ELR (cell line): ENCODE results near the gene CACNA1G.

ENCODE experiments used
- DNase-seq: peaks from one replicate; pipeline ENCODE4 v3.0.0-alpha.2; 2015; ENCODE audit warnings: low read depth

CACNA1G gene

DNA sequence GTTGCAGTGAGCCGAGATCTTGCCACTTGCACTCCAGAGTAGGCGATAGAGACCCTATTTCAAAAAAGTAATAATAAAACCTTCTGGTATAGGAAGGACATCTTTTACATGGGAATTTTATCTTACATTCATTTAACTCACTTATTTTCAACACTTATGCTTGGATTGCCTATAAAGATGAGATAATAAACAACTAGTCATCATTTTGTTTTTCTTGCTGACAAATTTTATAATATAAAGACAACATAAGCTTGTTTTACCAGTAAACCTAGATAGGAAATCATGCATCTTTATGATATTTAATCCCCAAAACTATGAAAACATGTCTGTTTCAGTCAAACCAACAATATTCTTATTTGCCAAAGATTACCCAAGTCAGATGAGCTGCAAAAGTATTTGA lies 91.1 kb downstream of the CACNA1G start:
- DNase-seq = no peak

- no peak for DNase-seq
These were observed 93.2 kb downstream of the CACNA1G start for GRCh38 chr17:50653738-50654137.

DNA sequence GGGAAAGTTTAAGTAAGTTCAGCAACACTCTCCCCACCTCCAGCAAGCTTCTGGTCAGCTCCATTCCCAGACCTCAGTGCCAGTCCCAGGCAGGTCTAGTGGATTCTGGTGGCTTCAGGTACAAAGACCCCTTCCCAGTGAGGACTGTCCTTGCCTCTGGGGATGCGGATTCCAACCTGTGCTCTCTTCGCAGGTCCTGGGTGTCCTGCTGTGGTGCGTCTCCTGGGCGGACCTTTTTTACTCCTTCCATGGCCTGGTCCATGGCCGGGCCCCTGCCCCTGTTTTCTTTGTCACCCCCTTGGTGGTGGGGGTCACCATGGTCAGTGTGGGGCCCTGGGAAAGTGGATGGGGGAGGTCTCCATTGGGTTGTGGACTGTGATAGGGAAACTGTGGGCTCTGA lies 96.0 kb downstream of the CACNA1G start:
- no peak for DNase-seq

DNA sequence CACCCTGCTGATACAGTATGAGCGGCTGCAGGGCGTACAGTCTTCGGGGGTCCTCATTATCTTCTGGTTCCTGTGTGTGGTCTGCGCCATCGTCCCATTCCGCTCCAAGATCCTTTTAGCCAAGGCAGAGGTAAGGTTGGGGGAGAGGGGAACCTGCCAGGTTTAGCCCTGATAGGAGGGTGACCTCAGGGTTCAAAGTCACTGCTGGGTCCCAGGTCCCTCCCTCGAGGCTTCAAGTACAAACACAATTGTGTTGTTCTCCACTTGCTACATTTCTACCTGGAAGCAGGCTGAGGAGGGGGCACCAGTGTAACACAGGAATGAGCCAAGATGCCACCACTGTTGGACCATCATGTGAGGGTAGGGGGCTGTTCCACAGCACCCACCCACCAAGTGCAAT lies 96.5 kb downstream of the CACNA1G start:
- no peak for DNase-seq

DNA sequence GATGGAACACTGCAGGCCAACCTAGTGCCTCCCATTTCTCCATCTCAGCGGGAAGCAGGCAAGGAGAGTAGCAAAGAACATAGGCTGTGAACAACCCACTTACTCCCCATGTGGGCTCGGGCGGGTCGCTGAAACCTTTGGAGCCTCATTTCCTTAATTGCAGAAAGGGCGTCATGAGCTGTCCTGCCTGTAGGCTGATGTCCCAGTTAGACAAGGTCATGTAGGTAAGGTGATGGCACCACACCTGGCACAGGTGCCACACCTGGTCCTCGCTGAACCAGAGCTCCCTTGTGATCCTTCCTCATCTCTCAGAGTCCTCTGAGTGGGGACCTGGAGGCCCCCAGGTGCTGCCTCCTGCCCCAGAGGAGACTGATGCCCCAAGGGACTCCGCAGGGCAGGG lies 97.1 kb downstream of the CACNA1G start:
- DNase-seq = no peak

- no peak for DNase-seq
These were observed 98.1 kb downstream of the CACNA1G start for GRCh38 chr17:50658616-50659015.

GRCh38 chr17:50659179-50659578 lies 98.7 kb downstream of the CACNA1G start:
- DNase-seq = no peak

- peak; percentile 33 for DNase-seq
These were observed 99.7 kb downstream of the CACNA1G start for GRCh38 chr17:50660042-50660886.

- no peak for DNase-seq
These were observed 100.4 kb downstream of the CACNA1G start for GRCh38 chr17:50660887-50661345.

DNA sequence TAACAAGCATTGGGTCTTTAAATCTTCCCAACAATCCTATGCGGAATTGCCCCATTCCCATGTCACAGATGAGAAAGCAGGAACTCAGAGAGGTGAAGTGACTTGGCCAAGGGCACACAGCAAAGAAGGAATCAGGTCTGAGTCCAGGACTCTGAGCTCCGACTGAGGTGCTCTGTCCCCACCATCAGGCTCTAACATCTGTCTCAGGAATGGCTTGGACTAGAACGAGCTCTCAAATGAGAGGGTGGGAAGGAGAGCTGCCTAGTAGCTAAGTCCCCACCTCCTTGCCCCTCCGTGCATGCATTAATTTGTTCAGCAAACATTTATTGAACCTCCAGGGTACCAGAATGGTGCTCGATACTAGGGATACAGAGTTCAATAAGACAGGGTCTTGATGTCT lies 100.8 kb downstream of the CACNA1G start:
- no peak for DNase-seq

DNA sequence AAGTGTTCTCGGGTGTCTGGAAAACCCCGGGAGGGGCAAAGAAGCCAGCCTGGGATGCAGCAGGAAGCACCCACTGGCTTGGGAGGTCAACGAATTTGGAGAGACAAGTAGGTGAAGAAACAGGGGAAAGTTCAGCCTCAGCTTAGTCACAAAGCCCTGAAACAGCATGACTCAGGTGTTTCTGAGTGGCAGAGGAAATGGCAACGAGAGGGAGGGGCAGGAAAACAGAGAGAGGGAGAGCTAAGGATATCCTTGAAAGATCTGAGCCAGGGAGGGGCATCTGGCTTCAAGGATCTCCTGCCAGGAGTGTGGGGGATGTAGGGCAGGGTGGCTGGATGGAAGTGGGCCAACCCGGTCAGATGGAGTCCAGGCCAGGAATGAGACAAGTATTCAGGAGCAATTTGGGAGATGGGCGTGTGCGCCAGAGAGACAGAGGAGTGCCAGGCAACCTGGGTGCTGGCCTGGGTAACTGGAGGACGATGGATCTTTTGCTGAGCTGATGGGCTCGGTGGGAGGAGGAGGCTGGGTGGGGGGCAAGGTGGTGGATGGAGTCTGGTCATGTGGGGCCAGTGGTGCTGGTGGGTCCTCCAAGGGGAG lies 101.4 kb downstream of the CACNA1G start:
- DNase-seq = peak; percentile 96

DNA sequence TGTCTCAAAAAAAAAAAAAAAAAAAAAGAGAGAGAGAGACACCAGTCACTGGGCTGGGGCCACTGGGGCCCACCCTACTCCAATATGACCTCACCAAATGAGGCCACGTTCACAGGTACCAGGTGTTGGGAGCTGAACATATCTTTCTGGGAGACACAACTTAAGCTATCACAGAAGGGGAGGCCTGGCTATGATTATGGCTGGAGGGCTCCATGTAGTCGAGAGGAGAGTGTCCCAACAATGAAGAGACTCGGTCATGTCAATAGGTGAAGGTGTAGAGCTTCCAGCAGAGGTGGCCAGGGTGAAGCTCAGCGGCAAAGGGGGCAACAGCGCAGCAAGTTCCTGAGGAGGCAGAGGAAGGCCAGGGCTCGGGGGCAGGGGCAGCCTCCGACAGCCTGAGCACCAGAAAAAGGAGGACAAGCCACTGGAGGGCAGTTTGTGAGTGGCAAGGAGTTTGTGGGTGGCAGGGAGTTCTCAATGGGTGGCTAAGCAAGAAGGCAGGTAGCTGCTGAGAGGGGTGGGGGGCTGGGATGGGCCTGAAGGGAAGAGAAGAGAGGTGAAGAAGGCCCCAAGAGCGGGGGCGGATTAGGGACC lies 102.2 kb downstream of the CACNA1G start:
- no peak for DNase-seq

GRCh38 chr17:50663812-50664374 lies 103.4 kb downstream of the CACNA1G start:
- no peak for DNase-seq

DNA sequence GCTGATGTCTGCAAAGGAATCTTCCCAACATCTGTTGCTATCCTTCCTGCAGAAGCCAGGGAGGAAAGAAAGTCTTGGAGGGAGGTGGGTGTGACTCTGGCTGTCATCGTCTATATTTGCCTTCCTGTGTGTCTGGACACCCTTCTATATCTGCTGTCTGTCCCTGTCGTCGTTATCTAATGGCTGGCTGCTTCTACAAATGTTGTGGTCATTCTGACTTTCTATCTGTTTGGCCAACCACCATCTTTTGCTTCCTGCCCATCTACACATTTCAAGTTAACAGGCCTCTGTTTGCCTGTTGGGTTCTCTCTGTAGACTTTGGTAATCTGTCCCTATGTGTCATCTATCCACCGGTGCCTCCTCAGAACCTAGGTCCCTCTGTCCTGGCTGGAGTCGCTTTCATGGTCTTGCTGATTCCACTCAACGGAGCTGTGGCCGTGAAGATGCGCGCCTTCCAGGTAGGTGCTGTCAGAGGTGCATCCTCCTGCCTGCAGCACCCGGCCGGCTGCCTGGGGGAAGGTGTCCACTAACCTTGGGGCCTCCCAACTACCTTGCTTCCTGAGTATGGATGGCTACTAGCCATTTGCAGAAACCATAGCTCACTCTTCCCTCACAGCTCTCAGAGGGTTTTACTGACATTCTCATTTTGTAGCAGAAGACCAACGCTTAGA lies 104.4 kb downstream of the CACNA1G start:
- no peak for DNase-seq

- no peak for DNase-seq
These were observed 105.3 kb downstream of the CACNA1G start for GRCh38 chr17:50665838-50666237.

DNA sequence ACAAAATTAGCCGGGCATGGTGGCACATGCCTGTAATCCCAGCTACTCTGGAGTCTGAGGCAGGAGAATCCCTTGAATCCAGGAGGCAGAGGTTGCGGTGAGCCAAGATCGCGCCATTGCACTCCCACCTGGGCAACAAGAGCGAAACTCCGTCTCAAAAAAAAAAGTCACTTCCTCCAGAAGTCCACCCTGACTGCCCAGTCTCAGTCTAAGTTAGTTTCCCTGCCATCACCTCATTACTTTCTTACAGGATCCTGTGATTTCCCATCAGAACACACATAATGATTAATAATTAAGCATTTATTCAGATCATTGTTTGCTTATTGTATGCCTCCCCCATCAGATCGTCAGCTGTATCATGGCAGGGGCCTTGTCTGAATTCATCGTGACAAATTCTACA lies 105.8 kb downstream of the CACNA1G start:
- DNase-seq = no peak

GRCh38 chr17:50667259-50668024 lies 106.9 kb downstream of the CACNA1G start:
- no peak for DNase-seq

DNA sequence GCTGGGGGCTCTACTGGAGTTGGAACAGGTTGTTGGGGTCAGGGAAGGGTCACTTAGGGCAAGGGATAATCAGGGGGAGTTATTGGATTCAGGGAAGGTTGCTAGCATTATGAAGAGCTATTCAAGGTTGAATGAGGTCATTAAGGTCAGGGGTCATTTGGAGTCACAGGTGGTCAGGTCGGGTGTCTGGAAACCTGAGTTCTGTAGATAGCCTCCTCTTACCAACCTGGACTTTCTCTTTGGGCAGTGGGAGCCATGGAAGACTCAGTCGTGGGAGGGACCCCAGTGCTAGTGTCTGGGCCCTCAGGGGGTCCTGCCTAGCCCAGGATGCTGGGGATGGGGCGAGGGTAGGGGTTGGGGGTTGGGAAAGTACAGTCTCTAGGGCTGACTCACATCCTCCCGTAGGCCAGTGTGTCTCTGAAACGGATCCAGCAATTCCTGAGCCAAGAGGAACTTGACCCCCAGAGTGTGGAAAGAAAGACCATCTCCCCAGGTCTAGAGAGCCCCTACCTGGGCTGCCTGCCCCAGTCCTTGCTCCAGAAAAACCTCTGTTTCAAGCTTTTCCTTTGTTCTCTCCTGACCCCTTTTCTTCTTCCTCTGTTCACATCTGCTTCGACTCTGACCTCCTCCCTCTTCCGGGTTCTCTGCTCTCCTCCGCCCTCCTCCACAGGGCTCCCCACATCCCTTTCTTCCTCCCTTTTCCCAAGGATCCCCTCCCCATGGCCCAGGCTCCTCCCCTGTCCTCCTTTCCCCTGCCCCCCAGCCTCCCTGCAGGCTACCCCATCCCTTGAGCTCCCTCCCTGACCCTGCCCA lies 107.7 kb downstream of the CACNA1G start:
- DNase-seq = peak; percentile 76

- no peak for DNase-seq
These were observed 108.5 kb downstream of the CACNA1G start for GRCh38 chr17:50668838-50669581.

DNA sequence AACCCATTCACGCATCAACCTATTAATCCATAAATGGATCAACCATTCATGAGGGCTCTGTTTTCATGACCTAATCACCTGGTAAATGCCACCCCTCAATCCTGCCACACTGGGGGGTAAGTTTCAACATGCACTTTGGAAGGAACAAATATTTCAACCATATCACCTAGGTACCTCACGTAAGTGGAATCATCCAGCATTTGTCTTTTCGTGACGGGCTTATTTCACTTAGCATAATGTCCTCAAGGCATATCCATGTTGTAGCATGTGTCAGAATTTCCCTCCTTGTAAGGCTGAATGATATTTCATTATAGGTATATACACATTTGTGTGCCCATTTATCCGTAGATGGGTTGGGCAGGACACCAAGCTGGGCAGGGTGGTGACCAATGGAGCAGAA lies 111.6 kb downstream of the CACNA1G start:
- no peak for DNase-seq
